NCI-H2171 (cell line): ENCODE data around the gene SLC38A7.
"Not testable (repeated sequence)": the region's sequence is repeated elsewhere in the genome, so short reads cannot be mapped to it uniquely, and the experiment has no call there.

ENCODE experiments used
- DNase-seq: peaks from one replicate; lab custom pipeline; 2025; lab: John Stamatoyannopoulos, UW

SLC38A7 gene

GRCh38 chr16:58678269-58678668 is 6.3 kb downstream of the SLC38A7 start:
- DNase-seq, result no peak

GRCh38 chr16:58670946-58671583 is 13.5 kb downstream of the SLC38A7 start:
- DNase-seq, result no peak

GRCh38 chr16:58670177-58670576 is 14.4 kb downstream of the SLC38A7 start:
- DNase-seq, result no peak

GRCh38 chr16:58665200-58665599 is 19.4 kb downstream of the SLC38A7 start:
- DNase-seq, result no peak

- peak; percentile 10 for DNase-seq
Observed at GRCh38 chr16:58661199-58661830, 23.3 kb downstream of the SLC38A7 start.

- not testable (repeated sequence) for DNase-seq
Observed at GRCh38 chr16:58659911-58660310, 24.7 kb downstream of the SLC38A7 start.

GRCh38 chr16:58658796-58659211 is 25.8 kb downstream of the SLC38A7 start:
- no peak for DNase-seq

- DNase-seq, result no peak
Observed at GRCh38 chr16:58656899-58657298, 27.7 kb downstream of the SLC38A7 start.

GRCh38 chr16:58655215-58655596 is 29.4 kb downstream of the SLC38A7 start:
- no peak for DNase-seq

- no peak for DNase-seq
Observed at GRCh38 chr16:58654560-58655214, 29.9 kb downstream of the SLC38A7 start.

GRCh38 chr16:58652741-58653140 is 31.8 kb downstream of the SLC38A7 start:
- DNase-seq, result no peak

- DNase-seq, result no peak
Observed at GRCh38 chr16:58651965-58652348, 32.6 kb downstream of the SLC38A7 start.

- DNase-seq, result no peak
Observed at GRCh38 chr16:58649707-58650106, 34.9 kb downstream of the SLC38A7 start.

- no peak for DNase-seq
Observed at GRCh38 chr16:58647107-58647506, 37.5 kb downstream of the SLC38A7 start.

GRCh38 chr16:58644765-58645487 is 39.6 kb downstream of the SLC38A7 start:
- no peak for DNase-seq

GRCh38 chr16:58644108-58644507 is 40.5 kb downstream of the SLC38A7 start:
- no peak for DNase-seq

- DNase-seq, result no peak
Observed at GRCh38 chr16:58640949-58641348, 43.6 kb downstream of the SLC38A7 start.

- DNase-seq, result no peak
Observed at GRCh38 chr16:58639836-58640235, 44.7 kb downstream of the SLC38A7 start.

- DNase-seq, result no peak
Observed at GRCh38 chr16:58639230-58639629, 45.3 kb downstream of the SLC38A7 start.

GRCh38 chr16:58638148-58639036 is 46.2 kb downstream of the SLC38A7 start:
- peak; percentile 20 for DNase-seq

- not testable (repeated sequence) for DNase-seq
Observed at GRCh38 chr16:58637021-58637420, 47.5 kb downstream of the SLC38A7 start.

- DNase-seq, result no peak
Observed at GRCh38 chr16:58636466-58636865, 48.1 kb downstream of the SLC38A7 start.
